ENCODE data around the gene KAZN.

The KAZN gene

GRCh38 chr1:14936815-14937214 lies 338.3 kb downstream of the KAZN start:
- no peak for DNase-seq (ENCODE audit: low read depth)

DNA sequence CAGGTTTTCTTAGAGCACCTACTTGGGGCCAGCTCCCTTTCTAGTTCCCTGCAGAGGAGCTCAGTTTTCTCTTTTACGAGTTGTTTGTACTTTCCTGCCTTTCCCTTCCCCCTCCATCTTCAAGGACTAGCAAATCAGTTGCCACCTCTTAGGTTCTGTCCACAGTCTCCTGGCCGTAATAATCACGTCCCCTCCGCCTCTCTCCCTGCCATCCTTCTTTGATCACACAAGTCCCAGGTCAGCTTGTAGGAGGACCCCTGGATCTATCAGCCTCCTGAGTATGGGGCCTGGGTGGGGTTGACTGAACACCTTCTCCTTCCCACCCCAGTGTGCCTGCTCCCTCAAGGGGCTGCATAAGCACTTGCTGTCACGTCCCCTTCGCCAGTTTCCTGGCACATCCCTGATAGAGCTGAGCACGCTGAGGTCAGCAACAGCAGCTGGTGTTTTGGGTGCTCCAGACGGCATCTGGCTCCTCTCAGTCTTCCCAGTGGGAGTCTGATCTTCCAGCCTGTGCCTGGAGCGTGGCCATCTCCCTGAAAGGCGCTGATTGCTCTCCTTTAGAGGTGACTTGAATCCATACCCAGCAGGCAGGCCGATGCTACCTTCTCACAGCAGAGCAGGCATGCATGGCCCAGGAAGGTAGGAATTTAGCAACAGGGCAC lies 338.9 kb downstream of the KAZN start:
- no peak for DNase-seq (ENCODE audit: low read depth)

- no peak for DNase-seq (ENCODE audit: low read depth)
Measured at GRCh38 chr1:14939527-14940284, 341.2 kb downstream of the KAZN start.

- no peak for DNase-seq (ENCODE audit: low read depth)
Measured at GRCh38 chr1:14940285-14940870, 341.9 kb downstream of the KAZN start.

GRCh38 chr1:14941864-14942263 lies 343.4 kb downstream of the KAZN start:
- no peak for DNase-seq (ENCODE audit: low read depth)

DNA sequence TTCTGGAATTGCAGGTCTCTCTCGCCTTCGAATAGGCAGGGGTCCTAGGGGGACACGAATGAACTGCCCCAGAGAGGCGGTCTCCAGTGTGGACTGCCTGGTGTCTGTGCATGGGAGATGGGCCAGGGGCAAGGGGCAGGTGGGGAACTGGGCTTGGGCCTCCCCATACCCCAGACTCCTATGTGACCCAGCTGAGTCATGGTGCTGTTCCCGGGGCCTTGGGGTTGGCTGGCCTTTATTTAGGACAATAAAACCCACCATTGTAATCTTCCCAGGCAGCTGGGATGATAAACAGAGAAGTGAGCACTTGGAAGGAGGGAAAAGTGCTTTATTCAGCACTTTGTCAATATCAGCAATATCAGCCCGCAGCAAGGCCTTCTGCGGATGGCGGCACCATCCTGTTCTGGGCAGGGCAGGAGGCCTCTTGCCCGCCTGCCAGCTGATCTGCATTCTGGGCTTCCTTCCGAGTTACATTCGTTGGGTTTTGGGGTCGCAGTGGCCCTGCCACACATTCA lies 346.0 kb downstream of the KAZN start:
- no peak for DNase-seq (ENCODE audit: low read depth)

DNA sequence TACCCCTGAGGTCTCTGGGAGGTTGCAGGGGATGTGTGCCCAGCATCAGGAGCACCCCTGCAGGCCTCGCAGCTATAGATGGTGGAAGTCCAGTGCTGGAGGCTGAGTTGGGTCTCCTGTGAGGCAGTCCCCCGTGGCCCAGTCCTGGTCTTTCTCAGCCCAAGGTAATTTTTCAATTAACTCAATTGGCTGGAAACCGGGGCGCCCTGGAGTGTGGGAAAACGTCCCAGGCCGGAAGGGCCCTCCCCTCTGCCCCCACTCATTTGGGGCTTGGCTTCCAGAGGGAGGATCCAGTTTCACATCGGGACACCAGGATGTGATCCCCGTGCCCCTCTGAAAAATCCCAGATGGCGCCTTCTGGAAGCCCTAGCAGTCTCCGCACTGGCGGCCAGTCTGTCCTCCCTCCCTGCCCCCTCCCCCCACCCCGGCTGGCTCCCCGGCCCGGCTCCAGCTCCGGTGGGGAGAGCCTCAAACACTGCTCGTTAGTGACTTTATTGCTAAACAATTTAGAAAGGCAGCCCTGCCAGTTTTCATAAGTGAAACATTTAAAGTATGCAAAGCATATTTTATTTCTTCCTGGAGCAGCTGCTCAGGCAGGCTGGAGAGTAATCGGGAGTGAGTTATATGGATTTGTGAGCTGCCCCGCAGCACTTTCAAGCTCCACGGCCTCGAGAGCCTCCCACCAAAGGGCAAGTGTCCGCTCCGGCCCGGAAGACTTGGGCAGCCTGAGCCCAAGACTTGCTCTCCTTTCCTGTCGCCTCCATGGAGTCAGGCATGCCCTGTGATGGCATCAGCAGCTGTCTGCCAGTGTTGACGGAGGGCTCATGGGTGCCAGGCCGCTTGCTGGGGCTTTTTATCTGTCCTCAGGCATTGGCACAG lies 346.9 kb downstream of the KAZN start:
- DNase-seq (ENCODE audit: low read depth) = no peak

- no peak for DNase-seq (ENCODE audit: low read depth)
Measured at GRCh38 chr1:14946011-14946359, 347.5 kb downstream of the KAZN start.

DNA sequence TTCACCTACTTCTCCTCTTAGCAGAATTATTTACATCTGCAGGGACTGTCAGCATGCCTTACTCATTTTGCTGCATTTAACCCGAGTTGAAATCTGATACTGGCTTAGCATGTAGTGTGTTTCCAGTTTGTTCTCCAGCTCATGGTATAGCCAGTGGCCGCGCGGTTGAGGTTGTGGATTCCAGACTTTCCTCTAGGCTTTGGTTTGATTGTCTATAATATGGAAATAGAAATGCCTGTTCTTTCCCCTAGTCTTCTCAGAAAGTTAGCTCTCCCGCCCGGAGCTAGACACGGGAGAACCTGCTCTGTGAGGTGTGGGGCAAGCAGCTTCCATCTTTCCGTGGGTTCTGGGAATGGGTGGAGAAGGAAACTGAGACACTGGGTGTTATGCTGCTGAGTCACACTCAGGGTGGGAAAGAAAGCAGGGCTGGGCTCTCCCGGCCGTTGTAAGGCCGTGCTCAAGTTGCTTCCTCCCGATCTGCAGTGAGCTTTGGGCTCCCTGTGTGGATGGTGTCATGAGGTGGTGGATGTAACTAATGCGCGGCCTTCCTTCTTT lies 348.3 kb downstream of the KAZN start:
- no peak for DNase-seq (ENCODE audit: low read depth)

GRCh38 chr1:14947421-14947820 lies 348.9 kb downstream of the KAZN start:
- no peak for DNase-seq (ENCODE audit: low read depth)

DNA sequence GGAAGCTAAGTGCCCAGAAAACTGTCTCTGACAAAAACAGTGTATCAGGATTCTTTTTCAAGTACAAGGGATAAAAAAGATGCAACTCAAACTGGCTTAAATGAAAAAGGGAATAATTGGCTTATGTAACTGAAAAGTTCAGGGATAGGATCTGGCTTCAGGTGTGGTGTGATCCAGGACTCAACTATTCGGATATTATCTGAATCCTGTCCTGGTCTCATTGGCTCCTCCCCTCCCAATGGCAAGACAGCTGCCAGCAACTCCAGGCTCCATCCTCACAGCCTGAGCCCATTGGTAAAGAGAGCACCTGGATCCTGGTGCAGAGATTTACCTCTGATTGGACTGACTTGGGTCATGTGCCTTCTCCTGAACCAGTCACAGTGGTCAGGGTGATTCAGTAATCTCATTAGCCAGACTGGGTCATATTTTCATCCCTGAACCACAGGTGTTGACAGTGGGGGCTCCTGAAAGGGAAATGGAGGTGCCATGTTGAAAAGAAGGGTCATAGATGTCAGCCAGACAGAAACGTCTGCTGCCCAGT lies 349.7 kb downstream of the KAZN start:
- no peak for DNase-seq (ENCODE audit: low read depth)

DNA sequence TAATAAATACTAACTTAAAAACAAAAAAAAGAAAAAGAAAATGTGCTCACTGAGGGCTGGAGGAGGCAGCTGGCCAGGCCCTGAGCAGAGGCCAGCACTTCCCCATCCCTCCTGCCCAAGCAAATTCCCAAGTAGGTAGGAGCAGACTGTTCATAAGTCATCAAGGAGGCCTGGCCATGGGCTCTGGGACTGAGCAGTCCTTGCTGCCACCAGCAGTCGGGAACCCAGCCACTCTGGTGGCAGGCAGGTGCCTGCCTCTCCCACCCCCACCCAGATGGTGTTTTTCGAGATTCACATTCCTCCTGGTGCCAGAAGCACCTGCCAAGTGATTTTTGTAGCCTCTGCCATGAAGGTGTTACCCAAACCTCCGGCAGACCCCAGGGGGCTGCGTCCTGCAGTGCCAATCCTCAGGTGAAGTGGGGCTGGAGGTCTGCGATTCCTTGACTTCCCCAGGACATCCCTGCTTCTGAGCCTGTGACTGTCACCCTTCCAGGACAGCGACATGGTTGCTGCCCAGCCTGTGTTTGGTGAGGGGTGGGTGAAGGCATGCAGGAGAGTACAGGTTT lies 350.9 kb downstream of the KAZN start:
- no peak for DNase-seq (ENCODE audit: low read depth)

- no peak for DNase-seq (ENCODE audit: low read depth)
Measured at GRCh38 chr1:14949836-14950713, 351.6 kb downstream of the KAZN start.

- DNase-seq (ENCODE audit: low read depth) = no peak
Measured at GRCh38 chr1:14951766-14952165, 353.3 kb downstream of the KAZN start.

DNA sequence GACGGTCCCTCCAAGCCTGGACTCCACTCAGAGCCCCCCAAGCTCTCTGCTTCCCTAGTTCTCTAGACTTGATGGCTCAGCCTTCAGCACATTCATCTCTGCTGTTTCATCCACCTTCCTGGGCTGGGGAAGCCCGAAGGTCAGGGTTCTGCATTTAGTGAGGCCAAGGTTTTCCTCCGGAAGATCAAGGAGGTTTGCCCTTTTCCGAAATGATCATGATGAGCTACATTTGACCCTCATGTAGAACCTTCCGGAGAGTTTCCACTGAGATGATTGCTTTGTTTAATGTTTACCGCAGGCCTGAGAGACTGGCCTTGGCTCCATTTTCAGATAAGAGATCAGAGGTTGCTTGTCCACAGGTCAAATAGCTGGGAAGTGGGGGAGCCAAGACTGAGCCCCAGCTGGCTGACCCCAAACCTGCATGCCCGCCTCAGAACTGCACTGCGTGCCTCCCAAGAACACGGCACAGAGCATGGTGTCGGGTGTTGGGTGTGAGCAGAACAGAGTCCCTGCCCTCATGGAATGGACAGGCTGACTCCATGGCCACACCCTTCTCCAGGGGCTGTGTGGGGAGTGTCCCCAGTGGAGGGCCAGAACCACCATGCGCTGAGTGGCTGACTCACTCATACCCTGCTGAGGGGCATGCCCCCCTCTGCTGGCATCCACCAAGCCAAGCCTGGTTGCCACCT lies 354.3 kb downstream of the KAZN start:
- DNase-seq (ENCODE audit: low read depth) = no peak

- no peak for DNase-seq (ENCODE audit: low read depth)
Measured at GRCh38 chr1:14954210-14954609, 355.7 kb downstream of the KAZN start.

DNA sequence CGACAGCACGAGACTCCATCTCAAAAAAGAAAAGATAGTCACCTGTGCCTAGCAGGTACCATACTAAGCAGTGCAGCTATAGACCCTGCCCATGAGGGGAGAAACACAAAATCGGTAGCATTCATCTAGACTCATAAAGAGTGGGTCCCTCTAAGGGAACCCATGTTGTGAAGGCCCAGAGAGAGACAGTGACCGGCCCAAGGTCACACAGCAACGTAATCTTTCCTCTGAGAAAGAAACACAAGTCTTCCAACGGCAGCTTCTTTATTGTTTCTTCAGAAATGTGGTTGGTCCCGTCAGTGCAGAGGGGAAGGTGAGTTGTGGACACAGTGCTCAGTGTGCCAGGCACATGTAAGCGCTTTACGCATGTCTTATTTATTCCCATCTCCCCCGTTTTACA lies 356.4 kb downstream of the KAZN start:
- no peak for DNase-seq (ENCODE audit: low read depth)

DNA sequence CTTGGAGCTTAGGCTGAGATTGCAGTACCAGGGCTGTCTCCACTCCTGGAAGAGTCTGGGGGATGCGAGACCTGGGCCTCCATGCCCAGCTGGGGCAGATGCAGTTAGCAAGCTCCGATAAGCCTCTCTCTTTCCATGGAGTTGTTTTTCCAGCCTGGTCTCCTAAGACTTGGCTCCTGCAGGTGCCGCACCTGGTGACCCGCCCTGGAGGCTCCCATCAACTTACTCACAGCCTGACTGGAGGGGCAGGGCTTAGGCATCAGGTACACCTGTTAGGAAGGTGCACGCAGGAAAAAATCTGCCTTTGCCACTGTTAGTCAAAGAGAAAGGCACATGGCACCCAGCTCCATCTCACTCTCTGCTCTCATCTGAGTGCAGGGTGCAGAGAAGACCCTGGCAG lies 356.9 kb downstream of the KAZN start:
- DNase-seq (ENCODE audit: low read depth) = no peak

DNA sequence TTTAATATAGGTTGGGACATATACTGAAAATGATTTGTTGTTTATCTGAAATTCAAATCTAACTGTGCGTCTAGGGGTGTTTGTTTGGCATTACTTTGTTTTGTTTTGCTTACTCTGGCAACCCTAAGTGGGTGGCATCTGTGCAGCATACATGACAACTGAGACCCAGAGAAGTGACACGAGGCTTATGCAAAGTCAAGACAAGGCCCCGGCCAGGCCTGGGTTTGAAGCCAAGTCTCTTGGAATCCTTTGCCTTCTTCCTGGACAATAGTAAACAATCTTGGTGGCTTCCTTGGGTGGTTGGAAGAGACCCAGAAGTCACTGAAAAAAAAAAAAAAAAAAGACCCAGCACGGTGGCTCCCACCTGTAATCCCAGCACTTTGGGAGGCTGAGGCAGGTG lies 357.5 kb downstream of the KAZN start:
- no peak for DNase-seq (ENCODE audit: low read depth)
